ENCODE measurements around the gene C6orf62. TPM values are rescaled to one million over a fixed set of nuclear protein-coding genes. Genes with fewer than 3 reads are reported as not detected.
"Not testable (repeated sequence)": the region's sequence is repeated elsewhere in the genome, so short reads cannot be mapped to it uniquely, and the experiment has no call there.

Gene C6orf62
- total RNA-seq, 1 donor from 2014 or later: 79.7 TPM

DNA sequence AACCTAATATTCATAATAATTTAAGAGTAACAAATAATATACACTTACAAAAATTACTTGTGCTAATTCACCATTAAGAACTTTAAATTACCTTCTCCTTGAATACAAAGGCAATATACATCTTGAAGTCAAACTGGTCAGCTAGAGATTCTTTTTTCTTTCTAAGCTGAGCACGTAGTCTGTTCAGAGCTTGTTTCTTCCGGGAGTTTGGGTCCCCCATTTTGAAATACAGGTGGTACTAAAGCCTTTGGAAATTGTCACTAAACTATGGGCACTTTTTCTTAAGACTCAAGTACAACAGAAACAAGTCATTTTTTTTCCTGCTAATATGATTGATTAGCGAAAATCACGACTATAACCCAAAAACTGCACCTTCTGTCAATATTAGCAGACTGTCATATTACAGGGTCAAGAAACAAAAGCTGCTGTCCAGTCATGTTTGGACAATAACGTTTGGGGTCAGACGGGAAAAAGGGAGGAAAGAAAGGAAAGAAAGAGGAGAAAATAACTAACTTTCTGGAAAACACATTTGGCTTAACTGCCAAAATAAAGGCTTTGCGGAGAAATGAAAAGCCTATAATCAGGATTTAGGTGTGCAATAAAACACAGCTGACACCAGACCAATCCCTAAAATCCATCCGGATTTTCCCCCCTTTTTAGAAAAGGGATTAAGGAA lies 367 bp downstream of the C6orf62 start:
- H3K9me3 Mint-ChIP-seq (ENCODE audit: unreplicated experiment): no peaks in the 10 kb centered on the region
- H3K4me3 Mint-ChIP-seq (ENCODE audit: unreplicated experiment): peak overlapping the region; percentile 92
- H3K36me3 Mint-ChIP-seq (ENCODE audit: unreplicated experiment): peaks cover 35% of the 10 kb centered on the region
- peak overlapping the region; percentile 99 for H3K27ac Mint-ChIP-seq (ENCODE audit: unreplicated experiment)
- H3K27me3 Mint-ChIP-seq (ENCODE audit: unreplicated experiment): no peaks in the 10 kb centered on the region
- TF ChIP-seq, protein P1, sequence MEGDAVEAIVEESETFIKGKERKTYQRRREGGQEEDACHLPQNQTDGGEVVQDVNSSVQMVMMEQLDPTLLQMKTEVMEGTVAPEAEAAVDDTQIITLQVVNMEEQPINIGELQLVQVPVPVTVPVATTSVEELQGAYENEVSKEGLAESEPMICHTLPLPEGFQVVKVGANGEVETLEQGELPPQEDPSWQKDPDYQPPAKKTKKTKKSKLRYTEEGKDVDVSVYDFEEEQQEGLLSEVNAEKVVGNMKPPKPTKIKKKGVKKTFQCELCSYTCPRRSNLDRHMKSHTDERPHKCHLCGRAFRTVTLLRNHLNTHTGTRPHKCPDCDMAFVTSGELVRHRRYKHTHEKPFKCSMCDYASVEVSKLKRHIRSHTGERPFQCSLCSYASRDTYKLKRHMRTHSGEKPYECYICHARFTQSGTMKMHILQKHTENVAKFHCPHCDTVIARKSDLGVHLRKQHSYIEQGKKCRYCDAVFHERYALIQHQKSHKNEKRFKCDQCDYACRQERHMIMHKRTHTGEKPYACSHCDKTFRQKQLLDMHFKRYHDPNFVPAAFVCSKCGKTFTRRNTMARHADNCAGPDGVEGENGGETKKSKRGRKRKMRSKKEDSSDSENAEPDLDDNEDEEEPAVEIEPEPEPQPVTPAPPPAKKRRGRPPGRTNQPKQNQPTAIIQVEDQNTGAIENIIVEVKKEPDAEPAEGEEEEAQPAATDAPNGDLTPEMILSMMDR (IDR thresholded peaks at IDR 0.05): no peak
- DNase-seq (ENCODE audit: extremely low spot score, unreplicated experiment): no peak
- peaks cover 58% of the 10 kb centered on the region for H3K4me1 Mint-ChIP-seq (ENCODE audit: unreplicated experiment)

DNA sequence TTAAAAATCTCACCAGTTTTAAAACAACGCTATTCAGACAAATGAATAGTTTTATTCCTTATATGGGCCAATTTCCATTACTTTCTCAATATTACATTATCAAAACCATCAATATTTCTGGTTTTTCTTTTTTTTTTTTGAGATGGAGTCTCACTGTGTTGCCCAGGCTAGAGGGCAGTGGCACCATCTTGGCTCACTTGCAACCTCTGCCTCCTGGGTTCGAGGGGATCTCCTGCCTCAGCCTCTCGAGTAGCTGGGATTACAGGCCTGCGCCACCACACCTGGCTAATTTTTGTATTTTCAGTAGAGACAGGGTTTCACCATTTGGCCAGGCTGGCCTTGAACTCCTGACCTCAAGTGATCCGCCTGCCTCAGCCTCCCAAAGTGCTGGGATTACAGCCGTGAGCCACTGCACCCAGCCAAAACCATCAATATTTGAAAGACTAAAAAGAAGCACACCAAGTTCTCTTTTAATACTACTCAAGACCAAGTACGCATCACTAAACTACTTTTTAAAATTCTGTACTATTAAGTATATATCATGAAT lies 2.3 kb downstream of the C6orf62 start:
- peak overlapping the region; percentile 38 for H3K27ac Mint-ChIP-seq (ENCODE audit: unreplicated experiment)
- H3K36me3 Mint-ChIP-seq (ENCODE audit: unreplicated experiment): peaks cover 49% of the 10 kb centered on the region
- H3K4me1 Mint-ChIP-seq (ENCODE audit: unreplicated experiment): peaks cover 63% of the 10 kb centered on the region
- DNase-seq (ENCODE audit: extremely low spot score, unreplicated experiment); H3K27me3 Mint-ChIP-seq (ENCODE audit: unreplicated experiment); H3K9me3 Mint-ChIP-seq (ENCODE audit: unreplicated experiment): not testable (repeated sequence)
- peak overlapping the region; percentile 92 for H3K4me3 Mint-ChIP-seq (ENCODE audit: unreplicated experiment)

DNA sequence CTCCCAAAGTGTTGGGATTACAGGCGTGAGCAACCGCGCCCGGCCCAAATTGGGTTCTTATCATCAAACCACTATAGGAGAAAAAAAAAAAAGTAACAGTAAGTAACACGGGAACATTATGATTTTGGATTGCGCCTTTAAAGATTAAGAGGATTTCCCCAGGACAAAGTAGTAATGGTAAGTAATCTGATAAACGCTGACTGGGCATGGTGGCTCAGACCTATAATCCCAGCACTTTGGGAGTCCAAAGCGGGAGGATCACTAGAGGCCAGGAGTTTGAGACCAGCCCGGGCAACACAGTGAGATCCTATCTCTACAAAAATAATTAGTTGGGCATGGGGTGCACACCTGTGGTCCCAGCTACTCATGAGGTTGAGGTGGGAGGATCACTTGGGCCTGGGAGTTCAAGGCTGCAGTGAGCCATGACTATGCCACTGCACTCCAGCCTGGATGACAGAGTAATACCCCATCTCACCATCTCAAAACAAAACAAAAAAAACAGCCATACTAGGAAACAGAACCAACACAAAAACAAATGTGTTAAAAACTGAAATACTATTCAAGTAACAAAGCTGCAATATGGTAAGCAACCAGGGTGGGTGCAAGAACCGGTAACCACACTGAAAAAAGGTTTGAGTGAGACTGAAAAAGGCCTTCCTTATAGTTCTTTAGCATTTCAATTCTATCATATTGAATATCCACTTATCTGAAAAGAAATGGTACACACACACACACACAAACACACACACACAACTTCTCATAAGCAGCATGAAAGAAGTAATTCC lies 8.2 kb downstream of the C6orf62 start:
- Mint-ChIP-seq H3K36me3 (ENCODE audit: unreplicated experiment) (peaks cover 69% of the 10 kb centered on the region), H3K9me3 (ENCODE audit: unreplicated experiment) (no peaks in the 10 kb centered on the region), H3K4me3 (ENCODE audit: unreplicated experiment) (no peak overlapping the region), H3K27me3 (ENCODE audit: unreplicated experiment) (no peaks in the 10 kb centered on the region), H3K4me1 (ENCODE audit: unreplicated experiment) (peaks cover 32% of the 10 kb centered on the region), H3K27ac (ENCODE audit: unreplicated experiment) (peak overlapping the region; percentile 7)
- DNase-seq (ENCODE audit: extremely low spot score, unreplicated experiment): no peak
- TF ChIP-seq, protein P1 (IDR thresholded peaks at IDR 0.05): no peak

DNA sequence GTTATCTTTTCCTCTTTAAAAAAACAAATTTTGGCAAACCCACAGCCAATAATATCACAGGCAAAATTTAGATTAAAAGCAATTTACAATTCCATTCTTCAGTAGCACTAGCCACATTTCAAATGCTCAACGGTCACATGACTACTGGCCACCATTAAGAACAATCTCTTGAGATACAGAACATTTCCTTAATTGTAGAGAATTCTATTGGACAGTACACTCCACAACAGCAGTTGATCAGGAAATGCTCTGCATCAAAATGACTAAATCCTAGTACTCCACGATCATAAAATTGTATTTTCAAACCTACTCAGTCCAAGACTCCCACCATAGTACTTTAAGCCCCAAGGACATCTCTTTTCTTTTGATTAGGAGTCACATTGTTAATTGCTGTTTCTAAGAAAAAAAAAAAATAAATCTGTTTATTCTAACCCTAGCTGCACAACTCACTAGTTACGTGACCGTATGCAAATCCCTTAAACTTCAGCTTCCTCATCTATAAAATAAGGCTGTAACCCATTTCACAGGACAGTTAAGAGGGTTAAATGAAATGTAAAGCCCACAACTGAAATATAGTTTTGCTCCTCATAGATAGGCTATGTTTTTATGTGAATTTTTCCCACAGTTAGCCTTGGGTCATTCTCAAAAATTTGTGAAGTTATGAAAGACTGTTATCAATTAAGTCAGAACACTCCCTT lies 9.8 kb downstream of the C6orf62 start:
- Mint-ChIP-seq H3K4me3 (ENCODE audit: unreplicated experiment) (no peak overlapping the region), H3K27me3 (ENCODE audit: unreplicated experiment) (no peaks in the 10 kb centered on the region), H3K36me3 (ENCODE audit: unreplicated experiment) (peaks cover 67% of the 10 kb centered on the region), H3K4me1 (ENCODE audit: unreplicated experiment) (peaks cover 18% of the 10 kb centered on the region), H3K9me3 (ENCODE audit: unreplicated experiment) (no peaks in the 10 kb centered on the region), H3K27ac (ENCODE audit: unreplicated experiment) (no peak overlapping the region)
- DNase-seq (ENCODE audit: extremely low spot score, unreplicated experiment): no peak
- TF ChIP-seq, protein P1 (IDR thresholded peaks at IDR 0.05): no peak

DNA sequence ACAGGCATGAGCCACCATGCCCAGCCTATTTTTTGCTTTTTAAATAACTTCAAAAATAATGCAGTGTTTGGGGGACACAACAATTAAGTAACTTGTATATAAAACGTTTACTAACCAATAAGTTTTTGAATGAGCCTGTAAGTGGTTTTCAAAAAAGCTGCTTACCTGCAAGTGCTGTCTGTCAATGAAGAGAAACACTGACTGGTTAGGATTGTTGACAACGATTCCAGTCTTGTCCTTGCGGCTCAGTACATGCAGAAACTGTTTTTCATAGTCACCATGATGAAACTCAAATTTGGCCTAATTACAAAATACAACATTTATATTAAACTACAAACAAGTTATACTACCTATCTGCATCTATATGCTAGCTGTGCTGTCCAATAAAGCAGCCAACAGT lies 10.3 kb downstream of the C6orf62 start:
- Mint-ChIP-seq H3K27me3 (ENCODE audit: unreplicated experiment) (no peaks in the 10 kb centered on the region), H3K36me3 (ENCODE audit: unreplicated experiment) (peaks cover 67% of the 10 kb centered on the region), H3K9me3 (ENCODE audit: unreplicated experiment) (no peaks in the 10 kb centered on the region), H3K27ac (ENCODE audit: unreplicated experiment) (peak overlapping the region; percentile 18), H3K4me3 (ENCODE audit: unreplicated experiment) (no peak overlapping the region), H3K4me1 (ENCODE audit: unreplicated experiment) (peaks cover 14% of the 10 kb centered on the region)
- no peak for DNase-seq (ENCODE audit: extremely low spot score, unreplicated experiment)
- TF ChIP-seq, protein P1 (IDR thresholded peaks at IDR 0.05): no peak
